Body of pancreas (tissue), 4 donors: ENCODE results near the gene NME7.

ENCODE experiments used
- CTCF ChIP-seq, 7 experiments: fragments of 450-650 bp in 4 of 7; fragments of 200-600 bp in 3 of 7; sonication (generic) in 3 of 7; IDR thresholded peaks; one replicate each; pipeline ENCODE4 v1.5.1; 2016 to 2019; ENCODE audit warnings: antibody characterized with exemption in 7 of 7
- POLR2A ChIP-seq, 3 donors: fragments of 450-650 bp; IDR thresholded peaks; one replicate each; pipeline ENCODE4 v1.6.1; 2016; ENCODE audit warnings: antibody characterized with exemption in 3 of 3, mild to moderate bottlenecking in 2 of 3

GRCh38 chr1:169348383-169349036 is 19.1 kb downstream of the NME7 start:
- TF ChIP-seq CTCF (IDR thresholded peaks at IDR 0.05) (peak; percentile 50 to 88 (median 80)), POLR2A (IDR thresholded peaks at IDR 0.05) (no peak)
